ENCODE results near the gene JAKMIP2.

GRCh38 chr5:147669169-147669869 is 113.2 kb downstream of the JAKMIP2 start:
- TF ChIP-seq EZH2 (IDR thresholded peaks at IDR 0.05; ENCODE audit: insufficient read depth, poor library complexity, severe bottlenecking) (no peak), EZH2phosphoT487 (IDR thresholded peaks at IDR 0.05; ENCODE audit: insufficient read depth, low read depth) (no peak)

Data from GM23248 (cell line).